ENCODE results near the gene BCAP31.
"Not testable (repeated sequence)": the region's sequence is repeated elsewhere in the genome, so short reads cannot be mapped to it uniquely, and the experiment has no call there.

Gene BCAP31

DNA sequence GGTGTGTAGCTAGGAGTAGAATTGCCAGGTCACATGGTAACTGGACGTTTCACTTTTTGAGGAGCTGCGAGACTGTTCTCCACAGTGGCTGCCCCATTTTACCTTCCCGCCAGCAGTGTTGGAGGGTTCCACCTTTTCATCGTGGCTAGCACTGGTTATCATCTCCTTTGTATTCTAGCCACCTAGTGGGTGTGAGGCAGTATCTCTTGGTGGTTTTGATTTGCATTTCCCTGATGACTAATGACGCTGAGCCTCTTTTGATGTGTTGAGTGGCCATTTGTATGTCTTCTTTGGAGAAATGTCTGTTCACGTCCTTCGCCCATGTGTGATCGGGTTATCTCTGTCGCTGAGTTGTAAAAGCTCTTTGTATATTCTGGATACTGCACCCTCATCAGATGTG is 11.1 kb upstream of the BCAP31 start:
- DNase-seq (ENCODE audit: low read depth): no peak
- no peak overlapping the region for H3K4me3 ChIP-seq (ENCODE audit: low read length)
- TF ChIP-seq, protein P1, sequence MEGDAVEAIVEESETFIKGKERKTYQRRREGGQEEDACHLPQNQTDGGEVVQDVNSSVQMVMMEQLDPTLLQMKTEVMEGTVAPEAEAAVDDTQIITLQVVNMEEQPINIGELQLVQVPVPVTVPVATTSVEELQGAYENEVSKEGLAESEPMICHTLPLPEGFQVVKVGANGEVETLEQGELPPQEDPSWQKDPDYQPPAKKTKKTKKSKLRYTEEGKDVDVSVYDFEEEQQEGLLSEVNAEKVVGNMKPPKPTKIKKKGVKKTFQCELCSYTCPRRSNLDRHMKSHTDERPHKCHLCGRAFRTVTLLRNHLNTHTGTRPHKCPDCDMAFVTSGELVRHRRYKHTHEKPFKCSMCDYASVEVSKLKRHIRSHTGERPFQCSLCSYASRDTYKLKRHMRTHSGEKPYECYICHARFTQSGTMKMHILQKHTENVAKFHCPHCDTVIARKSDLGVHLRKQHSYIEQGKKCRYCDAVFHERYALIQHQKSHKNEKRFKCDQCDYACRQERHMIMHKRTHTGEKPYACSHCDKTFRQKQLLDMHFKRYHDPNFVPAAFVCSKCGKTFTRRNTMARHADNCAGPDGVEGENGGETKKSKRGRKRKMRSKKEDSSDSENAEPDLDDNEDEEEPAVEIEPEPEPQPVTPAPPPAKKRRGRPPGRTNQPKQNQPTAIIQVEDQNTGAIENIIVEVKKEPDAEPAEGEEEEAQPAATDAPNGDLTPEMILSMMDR (conservative IDR thresholded peaks at IDR 0.05; ENCODE audit: low read length): no peak

DNA sequence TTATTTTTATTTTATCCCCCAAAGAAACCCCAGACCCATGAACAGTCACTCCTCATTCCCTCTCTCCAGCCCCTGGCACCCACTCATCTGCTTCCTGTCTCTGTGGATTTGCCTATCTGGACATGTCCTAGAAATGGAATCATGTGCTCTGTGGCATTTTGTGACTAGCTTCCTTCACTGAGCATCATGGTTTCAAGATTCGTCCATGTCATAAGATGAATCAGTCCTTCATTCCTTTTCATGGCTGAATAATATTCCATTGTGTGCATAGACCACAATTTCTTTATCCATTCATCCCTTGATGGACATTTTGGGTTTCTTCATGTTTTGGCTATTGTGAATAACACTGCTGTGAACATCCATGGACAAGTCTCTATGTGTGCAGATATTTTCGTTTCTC is 10.7 kb upstream of the BCAP31 start:
- DNase-seq (ENCODE audit: low read depth): no peak
- TF ChIP-seq, protein P1 (conservative IDR thresholded peaks at IDR 0.05; ENCODE audit: low read length): no peak
- H3K4me3 ChIP-seq (ENCODE audit: low read length): no peak overlapping the region

DNA sequence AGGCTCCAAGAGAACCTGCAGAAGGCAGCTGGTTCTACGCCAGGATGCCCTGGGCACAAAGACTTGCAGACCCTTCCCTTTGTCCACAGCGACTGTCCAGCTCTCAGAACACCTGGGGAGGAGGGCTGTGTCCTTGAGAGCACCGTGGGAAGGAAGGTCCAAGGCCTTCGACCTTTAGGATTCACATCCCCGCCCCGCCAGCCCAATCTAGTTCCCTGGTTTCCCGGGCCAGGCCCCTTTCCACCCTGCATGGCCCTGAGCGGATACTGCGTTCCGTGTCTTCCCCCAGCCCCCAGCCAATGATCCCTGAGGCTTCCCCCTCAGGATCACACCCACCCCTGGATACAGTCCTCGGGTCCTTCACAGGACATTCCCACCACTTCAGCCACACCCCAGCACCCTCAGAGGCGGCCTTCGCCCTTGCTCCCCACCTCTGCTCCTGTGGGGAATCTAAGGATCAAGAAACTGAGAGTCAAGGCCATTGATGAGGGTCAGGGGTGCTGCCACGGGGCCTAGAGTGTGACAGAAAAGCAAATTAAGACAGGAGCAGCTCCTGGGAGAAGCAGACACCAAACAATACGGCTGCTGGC is 9.6 kb upstream of the BCAP31 start:
- TF ChIP-seq, protein P1 (conservative IDR thresholded peaks at IDR 0.05; ENCODE audit: low read length): no peak
- H3K4me3 ChIP-seq (ENCODE audit: low read length): no peak overlapping the region
- DNase-seq (ENCODE audit: low read depth): no peak

DNA sequence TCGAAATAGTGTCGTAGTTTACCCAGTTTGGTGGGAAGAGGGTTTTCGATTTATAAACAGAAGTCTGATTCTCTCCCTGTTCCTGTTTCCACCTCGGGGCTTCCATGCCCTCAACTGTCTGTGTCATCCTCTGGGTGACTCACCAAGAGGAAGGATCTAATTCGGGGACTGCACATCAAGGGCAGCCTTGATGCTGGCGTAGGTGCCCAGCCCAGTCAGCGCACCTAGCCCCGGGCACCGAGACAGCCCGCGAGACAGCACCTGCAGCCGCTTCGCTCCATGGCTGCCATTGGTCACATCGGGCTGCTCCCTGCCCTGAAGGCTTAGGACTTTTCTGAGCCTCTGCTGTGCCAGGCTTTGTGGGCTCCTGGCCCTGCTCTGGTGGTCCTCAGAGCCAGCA is 8.2 kb upstream of the BCAP31 start:
- no peak overlapping the region for H3K4me3 ChIP-seq (ENCODE audit: low read length)
- DNase-seq (ENCODE audit: low read depth): no peak

DNA sequence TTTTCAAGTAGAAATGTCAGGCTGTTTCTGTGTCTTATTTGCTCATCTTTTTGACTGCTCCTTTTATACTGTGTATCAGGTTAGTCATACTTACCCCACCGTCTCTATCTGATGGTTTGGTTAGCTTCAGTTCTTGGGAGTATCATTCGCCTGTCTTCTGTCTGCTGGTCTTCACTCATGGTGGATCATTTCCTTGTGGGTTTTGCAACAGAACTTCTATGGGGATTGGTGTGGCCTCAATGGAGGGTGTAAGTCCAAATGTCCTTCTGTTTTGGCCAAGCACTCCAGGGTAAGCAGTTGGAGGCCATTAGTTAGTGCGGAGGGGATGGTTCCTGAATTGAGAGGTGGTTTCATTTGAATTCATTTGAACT is 7.6 kb upstream of the BCAP31 start:
- TF ChIP-seq, protein P1 (conservative IDR thresholded peaks at IDR 0.05; ENCODE audit: low read length): no peak
- DNase-seq (ENCODE audit: low read depth): no peak
- no peak overlapping the region for H3K4me3 ChIP-seq (ENCODE audit: low read length)

More for the DNA sequence above, 8.2 kb upstream of the BCAP31 start:
- TF ChIP-seq, protein P1 (conservative IDR thresholded peaks at IDR 0.05; ENCODE audit: low read length): no peak

DNA sequence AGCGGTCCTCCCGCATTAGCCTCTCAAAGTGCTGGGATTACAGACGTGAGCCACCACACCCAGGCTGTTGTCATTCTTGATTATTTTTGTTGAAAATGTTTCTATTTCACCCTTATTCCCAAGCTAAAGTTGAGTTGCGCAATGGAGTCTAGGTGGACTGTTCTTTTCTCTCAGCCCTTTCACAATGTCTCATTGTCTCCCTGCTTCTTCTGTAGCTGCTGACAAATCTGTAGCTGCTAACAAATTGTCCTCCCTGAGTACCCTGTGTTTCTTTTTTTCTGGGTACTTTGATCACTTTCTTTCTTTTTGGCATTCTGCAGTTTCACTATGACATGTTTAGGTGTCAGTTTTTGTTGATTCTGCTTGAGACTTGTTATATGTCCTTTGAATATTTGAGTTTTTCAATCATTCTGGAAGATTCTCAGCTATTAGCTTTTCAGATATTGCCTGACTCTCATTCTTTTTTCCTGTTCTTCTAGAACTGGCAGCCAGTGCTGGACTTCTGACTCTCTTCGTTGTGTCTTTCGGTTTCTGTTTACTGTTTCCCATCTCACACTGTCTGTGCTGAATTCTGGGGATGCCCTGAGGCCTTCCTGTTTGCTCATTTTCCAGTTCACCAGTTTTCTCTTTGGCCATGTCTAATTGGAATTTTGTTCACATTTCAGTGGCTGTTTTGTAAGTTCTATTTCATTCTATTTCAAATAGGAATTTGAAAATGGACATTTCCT is 7.1 kb upstream of the BCAP31 start:
- H3K4me3 ChIP-seq (ENCODE audit: low read length): no peak overlapping the region
- TF ChIP-seq, protein P1 (conservative IDR thresholded peaks at IDR 0.05; ENCODE audit: low read length): no peak
- DNase-seq (ENCODE audit: low read depth): no peak

DNA sequence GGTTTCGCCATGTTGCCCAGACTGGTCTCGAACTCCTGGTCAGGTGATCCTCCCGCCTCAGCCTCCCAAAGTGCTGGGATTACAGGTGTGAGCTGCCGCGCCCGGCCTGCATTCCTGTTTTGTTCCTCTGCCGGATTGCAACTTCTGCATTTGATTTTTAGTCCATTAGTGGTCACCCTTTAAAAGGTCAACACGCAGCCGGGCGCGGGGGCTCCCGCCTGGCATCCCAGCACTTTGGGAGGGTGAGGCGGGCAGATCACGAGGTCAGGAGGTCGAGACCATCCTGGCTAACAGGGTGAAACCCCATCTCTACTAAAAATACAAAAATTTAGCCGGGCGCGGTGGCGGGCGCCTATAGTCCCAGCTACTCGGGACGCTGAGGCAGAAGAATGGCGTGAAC is 5.9 kb upstream of the BCAP31 start:
- not testable (repeated sequence) for DNase-seq (ENCODE audit: low read depth)

More for the DNA sequence above, 5.9 kb upstream of the BCAP31 start:
- not testable (repeated sequence) for H3K4me3 ChIP-seq (ENCODE audit: low read length)
